Forelimb muscle (tissue), 1 donor: ENCODE measurements around the gene CORO1C. TPM values are rescaled to one million over a fixed set of nuclear protein-coding genes. Genes with fewer than 3 reads are reported as not detected.
A peak's percentile ranks its signal among the peaks of the same experiment; 100 is the strongest.

Experiments used
- DNase-seq: peaks from one replicate; pipeline ENCODE4 v3.0.0-alpha.2; 2013; ENCODE audit warnings: low read depth
- polyA plus RNA-seq: library from polyadenylated mRNA; unstranded; fragments of 120-200 nt; gene quantifications from one replicate; pipeline ENCODE4 v1.2.1, GENCODE V29; 2013; ENCODE audit not compliant: insufficient read length

Gene CORO1C
- polyA plus RNA-seq, 1 donor, result 71.6 TPM

DNA sequence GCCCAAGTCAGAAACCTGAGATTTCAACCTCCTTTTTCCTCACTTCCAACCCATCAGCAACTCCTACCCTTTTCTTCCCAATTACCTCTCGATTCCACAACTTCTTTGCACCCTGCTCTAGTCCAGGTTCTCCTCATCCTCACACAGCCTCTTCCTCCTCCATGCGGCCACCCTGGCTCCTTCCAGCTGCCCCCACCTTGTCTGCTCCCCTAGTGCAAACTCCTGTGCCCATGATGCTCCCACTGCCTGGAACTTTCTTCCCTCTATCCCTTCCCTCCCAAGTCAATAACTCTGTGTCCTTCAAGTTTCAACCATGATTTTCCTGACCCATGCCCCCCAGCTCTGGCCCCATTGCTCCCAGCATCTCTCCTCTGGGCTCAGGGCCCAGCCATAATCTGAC lies 115.0 kb downstream of the CORO1C start:
- no peak for DNase-seq

DNA sequence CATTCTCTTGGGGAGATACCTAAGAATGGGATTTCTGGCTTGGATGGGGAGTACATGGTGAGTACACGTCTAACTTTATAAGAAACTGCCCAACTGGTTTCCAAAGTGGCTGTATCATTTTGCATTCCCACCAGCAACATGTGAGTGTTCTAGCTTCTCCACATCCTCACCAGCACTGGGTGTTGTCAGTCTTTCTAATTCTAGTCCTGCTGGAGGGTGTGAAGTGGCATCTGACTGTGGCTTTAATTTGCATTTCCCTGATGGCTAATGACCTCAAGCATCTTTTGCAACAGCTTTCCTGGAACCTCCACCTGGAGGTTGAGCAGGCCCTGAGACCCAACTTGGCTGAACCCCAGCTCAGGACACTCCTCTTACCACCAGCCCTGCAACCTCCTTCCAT lies 115.4 kb downstream of the CORO1C start:
- DNase-seq, result no peak

DNA sequence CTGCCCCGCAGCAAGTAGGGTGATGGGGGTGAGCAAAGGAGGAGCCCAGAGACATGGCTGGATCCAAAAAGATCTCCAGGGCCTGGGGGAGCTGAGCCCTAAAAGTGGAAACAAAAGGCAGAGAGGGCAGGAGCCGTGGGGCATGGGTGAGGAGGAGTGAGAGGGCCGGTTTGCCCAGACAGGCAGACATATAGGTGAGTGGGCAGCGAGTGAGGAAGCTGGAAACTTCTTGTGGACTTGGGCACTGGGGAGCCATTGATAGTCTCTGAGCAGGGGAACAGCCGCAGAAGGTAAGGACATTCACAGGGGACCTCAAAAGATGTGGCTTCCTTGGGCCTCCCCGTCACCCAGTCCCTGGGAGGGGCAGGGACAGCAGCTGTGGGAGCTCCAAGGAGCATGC lies 116.7 kb downstream of the CORO1C start:
- DNase-seq, result no peak

DNA sequence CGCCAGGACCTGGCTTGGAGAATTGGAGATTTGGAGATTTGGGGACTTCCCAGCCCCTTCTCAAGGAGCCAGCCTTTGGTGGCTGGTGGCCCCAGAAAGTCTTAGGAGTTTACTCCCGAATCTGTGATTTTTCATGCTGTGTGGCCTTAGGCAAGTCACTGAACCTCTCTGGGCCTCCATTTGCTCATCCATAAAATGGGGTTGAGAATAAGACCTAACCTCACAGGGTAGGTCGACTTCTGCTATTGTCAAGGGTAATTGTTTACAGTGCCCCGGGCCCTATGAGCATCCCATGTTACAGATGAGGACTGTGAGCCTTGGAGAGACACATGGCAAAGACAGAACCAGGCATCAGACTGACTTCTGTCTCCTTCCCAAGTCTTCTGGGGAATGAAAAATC lies 117.3 kb downstream of the CORO1C start:
- DNase-seq, result no peak

DNA sequence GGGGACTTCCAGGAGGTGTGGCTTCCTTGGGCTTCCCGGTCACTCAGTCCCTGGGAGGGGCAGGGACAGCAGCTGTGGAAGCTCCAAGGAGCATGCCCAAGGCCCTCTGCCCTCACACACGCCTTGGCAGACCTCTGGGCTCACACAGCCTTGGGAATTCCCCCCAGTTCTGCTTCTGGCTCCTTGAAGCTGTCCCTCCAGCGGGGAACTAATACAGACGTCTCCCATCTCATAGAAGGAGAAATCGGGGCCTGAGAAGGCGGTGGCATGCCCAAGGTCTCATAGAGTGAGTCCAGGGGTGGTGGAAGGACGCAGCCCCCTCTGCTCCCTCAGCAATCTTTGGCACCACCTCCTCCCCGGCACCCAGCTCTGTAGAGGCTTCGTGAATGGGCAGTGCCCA lies 117.8 kb downstream of the CORO1C start:
- DNase-seq, result no peak

DNA sequence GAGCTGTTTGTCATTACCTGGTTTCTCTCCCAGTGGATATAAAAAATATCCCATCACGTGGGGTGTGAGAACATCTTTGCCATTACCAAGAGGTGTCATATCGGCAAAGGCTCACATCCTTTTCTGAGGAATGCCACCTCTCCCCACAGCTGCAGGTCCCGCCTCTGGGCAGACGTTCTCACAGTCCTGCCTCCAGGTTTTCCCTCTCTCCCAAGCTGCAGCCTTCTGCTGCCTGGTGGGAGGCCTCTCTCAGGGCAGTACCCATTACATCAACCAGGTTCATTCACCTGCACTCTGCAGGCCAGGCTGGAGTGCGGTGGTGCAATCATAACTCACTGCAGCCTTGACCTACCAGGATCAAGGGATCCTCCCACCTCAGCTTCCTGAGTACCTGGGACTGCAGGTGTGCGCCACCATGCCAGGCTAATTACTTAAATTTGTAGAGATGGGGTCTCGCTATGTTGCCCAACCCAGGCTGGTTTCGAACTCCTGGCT lies 118.5 kb downstream of the CORO1C start:
- DNase-seq, result no peak

DNA sequence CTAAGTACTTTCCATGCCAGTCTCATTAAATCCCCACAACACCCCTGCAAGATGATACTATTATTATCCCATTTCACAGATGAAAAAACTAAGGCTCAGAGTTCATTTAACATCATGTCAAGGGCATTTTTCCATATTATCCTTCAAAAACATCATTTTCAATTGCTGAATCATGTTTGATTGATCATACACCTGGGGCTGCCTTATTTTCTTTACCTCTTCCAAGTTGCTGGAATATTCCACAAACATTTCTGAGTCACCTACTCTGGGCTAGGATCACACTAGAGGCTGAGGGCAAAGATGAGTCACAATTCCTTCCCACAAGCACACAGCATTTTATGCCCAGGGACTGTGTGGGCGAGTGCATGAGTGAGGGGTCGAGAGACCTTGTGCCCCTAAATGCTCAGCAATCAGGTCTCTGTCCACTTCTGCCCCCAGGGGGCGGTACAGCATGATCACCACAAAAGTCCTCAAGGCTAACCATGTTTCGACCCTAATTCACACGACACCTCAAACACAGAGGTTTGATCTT lies 119.4 kb downstream of the CORO1C start:
- DNase-seq, result no peak

DNA sequence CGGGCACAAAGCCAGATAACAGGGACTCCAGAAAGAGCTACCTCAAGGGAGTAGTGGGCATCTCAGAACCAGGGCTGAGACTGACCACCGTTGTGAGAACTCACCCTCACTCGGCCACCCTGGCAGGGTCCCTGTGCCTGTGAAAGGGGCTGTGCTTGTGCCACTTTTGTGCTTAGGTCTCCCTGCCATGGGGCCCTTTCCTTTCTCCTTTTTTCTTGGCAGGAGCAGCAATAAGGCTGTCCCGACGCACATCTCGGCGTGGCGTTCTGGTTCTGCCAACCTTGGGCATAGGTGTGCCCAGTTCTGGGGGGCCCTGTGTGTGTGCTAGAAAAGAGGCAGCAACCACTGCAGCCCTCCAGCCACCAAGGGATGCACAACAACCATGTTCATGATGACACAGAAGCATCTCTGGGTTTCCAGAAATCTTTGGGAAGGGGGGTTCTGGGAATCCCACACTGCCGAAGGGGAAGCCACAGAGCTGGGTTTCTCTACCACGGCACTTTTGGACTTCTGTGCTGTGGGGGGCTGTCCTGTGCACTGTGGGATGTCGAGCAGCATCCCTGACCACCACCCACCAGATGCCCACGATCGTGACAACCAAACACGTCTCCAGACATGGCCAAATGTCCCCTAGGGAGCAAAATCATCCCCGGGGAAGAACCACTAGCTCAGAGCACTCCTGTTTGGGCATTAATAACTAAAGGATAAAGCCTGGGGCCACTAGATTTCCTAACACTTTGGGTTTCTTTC lies 120.3 kb downstream of the CORO1C start:
- DNase-seq, result no peak

DNA sequence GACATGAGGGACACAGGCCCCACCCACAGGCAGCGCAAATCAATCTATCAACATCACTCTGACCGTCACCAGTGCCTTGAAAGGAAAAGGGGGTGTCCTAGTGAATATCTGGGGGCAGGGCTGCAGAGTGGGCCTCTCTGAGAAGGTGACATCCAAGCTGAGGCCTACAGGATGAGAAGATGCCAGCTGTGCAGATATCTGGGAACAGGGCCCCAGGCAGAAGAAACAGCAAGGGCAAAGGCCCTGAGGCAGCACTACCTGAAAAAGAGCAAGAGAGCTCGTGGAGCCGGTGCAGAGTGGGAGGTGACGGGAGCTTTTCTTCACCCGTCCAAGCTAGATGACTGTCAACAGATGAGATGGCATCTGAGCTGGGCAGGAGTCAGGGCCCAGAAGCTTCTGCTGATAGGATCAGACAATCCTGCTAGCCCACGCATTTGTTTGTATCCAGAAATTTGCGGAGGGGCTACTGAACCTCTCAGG lies 120.9 kb downstream of the CORO1C start:
- DNase-seq, result no peak

DNA sequence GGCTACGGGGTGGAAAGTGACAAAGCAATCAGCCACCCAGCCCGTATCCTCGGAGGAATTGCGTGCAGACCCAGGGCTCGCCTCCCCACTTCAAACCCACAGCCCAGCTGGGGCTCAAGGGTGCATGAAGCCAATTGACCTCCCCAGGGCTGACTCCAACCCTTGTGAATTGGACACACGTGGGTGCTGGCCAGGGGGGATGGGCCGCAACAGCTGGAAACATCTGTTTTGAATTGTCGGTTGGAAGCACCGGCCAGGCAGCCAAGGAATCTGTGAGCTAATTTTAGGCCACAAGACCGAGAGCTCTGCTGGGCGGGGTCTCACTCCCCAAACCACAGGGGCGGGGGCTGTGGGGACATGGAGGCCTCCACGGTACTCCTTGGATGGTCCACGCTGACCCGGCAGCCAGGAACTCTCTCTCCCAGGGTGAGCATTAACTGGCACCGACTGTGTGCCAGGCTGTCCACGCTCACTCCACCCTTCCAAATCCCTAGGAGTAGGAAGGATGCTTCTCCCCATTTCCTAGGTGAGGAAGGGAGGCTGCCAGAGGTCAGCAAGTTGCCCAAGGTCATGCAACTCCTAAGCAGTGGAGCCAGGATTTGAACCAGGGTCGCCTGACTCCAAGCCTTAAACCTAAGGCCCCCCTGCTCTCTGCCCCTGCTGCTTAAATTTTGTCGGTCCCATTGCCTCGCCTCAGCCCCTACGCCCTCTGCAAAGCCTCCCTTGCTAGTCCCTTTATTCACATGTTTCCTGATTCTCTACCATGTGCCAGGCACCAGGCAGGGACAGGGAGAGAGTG lies 121.6 kb downstream of the CORO1C start:
- DNase-seq, result peak; percentile 90

DNA sequence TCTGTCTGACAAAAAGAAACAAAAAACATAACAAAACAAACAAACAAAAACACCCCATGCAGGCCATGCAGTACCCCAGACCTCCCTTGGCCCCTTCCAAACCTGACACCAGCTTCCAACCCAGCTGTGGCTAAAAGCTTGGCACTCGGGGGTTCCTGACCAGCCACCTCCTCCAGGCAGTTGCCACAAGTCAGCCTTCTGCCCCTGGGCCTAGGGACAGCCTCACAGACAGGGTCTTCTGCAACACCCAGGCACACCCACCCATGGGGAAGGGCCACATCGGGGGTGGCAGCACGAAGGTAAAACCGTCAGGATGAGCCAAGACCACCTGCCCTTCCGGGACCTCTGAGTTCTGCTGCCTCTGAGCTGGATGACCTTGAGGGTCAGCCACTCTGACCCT lies 122.7 kb downstream of the CORO1C start:
- DNase-seq, result no peak

DNA sequence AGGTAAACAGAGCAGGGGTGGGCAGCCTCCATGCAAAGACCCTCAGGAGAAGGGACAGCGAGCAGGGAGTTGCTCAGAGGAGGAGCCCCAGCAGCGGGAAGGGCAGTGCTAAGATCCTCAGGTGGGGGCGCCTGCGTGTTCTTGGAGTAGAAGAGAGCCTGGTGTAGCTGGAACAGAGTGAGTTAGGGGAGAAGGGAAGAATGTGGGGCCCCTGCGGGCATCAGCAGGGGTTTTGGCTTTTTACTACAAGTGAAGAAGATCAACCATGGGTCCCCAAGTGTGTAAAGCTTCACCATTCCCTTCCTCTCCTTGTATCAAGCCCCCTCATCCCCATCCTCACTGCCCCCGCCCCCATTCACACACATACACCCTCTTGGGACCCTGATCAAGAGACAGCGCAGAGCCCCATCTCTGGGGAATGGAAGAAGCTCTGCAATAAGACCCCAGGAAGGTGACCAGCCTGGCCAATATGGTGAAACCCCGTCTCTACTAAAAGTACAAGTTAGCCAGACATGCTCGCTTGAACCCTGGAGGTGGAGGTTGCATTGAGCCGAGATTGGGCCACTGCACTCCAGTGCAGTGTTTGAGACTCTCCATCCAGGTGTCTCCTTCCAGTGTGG lies 123.2 kb downstream of the CORO1C start:
- DNase-seq, result no peak

DNA sequence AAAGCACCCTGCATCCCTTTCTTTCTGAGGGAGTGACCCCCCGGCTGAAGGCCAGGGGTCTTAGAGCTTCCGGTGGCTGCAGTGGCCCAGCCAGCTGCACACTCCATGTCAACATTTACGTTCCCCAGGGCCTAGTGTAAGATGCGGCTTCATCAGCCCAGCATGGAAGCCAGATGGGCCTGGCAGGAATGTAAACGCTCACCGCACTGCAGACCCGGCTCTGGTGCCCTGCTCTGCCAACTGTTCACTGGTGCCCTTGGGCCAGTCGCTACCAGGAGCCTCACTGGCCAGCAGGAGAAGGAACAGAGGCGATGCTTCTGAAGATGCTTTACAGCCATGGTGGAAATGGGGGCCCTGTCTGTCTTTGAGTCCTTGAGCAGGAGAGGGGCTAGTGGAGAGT lies 124.8 kb downstream of the CORO1C start:
- no peak for DNase-seq

DNA sequence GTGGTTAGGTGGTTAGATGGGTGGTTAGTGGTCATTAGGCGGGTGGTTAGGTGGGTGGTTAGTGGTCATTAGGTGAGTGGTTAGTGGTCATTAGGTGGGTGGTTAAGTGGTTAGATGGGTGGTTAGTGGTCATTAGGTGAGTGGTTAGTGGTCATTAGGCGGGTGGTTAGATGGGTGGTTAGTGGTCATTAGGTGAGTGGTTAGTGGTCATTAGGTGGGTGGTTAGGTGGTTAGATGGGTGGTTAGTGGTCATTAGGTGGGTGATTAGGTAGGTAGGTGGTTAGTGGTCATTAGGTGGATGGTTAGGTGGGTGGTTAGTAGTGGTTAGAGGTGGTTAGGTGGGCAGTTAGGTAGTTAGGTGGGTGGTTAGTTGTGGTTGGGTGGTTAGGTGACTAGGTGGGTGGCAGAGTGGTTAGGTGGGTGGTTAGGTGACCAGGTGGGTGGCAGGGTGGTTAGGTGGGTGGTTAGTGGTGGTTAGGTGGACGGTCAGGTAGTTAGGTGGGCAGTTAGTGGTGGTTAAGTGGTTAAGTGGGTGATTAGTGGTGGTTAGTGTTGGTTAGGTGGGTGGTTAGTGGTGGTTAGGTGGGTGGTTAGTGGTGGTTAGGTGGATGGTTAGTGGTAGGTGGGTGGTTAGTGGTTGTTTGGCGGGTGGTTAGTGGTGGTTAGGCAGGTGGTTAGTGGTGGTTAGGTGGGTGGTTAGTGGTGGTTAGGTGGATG lies 125.5 kb downstream of the CORO1C start:
- no peak for DNase-seq

DNA sequence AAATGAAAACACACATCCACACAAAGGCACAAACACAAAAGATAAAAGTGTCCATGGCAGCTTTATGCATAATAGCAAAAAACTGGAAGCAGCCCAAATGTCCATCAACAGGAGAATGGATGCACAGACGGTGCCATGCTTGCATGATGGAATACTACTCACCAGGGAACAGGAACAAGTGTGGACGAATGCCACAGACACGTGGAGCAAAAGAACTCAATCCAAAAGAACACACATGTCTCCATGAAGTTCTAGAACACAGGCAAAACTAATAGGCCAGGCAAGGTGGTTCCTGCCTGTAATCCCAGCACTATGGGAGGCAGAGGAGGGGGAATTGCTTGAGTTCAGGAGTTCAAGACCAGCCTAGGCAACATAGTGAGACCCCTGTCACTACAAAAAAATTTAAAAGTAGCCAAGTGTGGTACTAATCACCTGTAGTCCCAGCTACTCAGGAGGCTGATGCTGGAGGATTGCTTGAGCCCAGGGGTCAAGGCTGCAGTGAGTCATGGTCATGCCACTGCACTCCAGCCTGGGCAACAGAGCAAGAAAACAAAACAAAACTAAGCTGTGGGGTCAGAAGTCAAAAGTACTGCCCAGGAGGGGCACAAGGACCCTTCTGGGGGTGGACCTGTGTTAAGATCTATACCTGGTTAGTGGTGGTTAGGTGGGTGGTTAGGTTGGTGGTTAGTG lies 126.2 kb downstream of the CORO1C start:
- no peak for DNase-seq

DNA sequence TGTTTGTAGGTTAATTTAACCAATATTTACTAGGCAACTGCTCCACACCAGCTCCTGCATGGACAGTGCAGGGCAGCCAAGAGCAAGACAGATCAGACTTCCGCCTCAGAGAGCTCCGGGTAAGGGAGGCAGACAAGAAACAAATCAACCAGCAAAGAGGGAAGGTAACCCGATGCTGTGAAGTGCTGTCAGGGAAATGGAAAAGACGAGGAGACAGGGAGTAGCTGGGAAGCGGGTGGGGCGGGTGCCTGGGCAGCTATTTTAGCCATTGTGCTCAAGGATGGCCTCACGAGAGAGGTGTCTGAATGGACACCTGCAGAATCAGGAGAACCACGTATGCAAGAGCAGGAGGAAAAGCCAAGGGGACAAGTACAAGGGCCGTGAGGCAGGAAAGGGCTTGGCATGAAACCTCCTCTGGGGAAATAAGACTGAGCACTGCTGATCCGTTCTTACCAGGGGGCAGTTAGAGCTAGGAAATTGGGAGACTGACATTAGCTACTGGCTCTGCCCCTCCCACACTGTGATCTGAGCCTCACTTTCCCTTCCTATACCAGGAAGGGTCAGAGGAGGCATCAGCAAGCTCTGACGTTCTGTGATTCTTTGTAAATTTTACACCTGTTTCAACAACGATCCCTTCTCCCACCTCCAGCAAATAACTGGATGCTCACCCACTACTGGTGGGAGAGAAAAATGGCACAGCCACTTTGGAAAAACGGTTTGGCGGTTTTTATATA lies 126.9 kb downstream of the CORO1C start:
- DNase-seq, result no peak

DNA sequence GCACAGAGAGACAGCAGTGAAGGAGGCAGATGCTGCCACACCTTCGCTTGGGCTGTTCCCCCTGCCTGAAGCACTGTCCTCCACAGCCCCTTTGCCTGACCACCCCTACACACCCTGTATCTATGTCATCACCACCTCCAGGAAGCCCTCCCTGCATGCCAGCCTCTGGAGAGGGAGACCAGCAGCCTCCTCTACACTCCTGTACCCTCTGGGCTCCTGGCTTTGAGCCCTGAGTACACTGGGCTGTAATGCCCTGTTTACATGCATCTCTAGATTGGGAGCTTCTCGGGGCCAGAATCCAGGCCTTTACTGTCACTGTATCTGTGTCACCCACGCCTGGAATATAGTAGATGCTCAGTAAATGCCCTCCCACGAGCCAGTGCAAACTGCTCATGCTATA lies 127.6 kb downstream of the CORO1C start:
- no peak for DNase-seq

DNA sequence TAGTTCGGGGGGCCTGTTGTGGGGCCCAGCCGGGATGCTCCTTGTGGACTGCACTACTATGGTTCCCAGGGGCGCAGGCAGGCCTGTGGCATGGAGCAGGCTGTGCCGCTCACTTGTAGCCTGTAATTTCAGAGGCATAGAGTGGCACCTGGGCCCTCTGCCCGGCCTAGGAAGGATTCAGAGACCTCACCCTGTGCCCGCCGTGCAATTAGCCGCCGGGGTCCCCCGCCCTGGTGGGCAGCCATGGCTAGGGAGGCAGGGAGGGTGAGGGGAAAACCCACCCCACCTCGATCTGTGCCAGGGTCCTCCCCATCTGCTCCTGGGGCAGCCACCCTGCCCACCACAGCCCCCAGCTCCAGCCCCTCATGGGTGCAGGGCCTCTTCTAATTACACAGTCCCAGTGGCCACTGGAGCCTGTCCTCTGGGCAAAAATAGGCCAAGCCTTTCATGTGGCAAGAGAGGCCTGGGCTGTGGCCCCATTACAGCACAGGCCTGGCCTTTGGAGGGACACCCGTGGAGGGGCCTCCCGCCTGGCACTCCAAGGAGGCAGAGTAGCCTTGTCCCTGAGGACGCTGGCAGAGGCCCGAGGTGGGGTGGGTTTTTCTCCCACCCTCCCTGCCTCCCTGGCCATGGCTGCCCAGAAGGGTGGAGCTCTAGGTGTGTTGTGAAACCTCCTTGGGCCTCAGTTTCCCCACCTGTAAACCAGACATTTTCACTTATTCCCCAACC lies 128.2 kb downstream of the CORO1C start:
- DNase-seq, result no peak

DNA sequence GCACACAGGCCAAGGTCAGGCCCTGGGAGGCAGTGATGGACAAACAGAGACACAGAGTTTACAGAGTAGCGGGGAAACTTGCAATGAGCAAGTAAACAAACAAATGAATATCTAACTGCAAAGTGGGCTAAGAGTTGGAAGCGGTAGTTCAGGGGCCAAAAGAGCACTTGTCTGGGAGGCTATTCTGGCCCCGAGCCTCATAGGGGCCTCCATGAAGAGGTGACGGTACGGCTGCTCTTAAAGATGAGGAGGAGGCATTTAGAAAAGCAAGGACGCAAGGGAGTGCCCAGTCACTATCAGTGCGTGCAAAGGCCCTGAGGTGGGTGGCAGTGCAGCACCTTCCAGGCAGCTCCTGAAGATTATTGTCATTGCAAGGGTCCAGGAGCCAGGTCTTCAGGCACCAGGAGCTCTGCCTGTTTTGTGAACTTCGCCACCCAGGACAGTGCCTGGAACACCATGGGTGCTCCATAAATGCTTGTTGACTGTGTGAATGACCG lies 129.1 kb downstream of the CORO1C start:
- no peak for DNase-seq

DNA sequence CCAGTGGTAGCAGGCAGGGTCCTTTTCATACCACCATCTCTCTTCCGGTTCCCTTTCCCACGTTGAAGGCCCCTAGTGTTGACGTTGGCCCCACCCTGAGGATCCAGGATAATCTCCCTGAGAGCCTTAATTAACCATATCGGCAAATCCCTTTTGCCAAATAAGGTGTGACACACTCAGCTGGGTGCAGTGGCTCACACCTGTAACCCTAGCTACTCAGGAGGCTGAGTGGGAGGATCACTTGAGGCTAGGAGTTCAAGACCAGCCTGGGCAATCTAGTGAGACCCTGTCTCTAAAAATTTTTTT lies 130.7 kb downstream of the CORO1C start:
- no peak for DNase-seq
